Lower leg skin (tissue), 3 donors: ENCODE data around the gene GRM3.

ENCODE experiments used
- POLR2A ChIP-seq, 2 donors: fragments of 450-650 bp; IDR thresholded peaks; one replicate each; pipeline ENCODE4 v1.6.1; 2016 to 2017; ENCODE audit warnings: antibody characterized with exemption in 2 of 2, mild to moderate bottlenecking in 1 of 2, moderate library complexity in 1 of 2
- TF ChIP-seq, protein P1 (sequence below), 3 donors: fragments of 450-650 bp; IDR thresholded peaks; one replicate each; pipeline ENCODE4 v1.5.1; 2016; ENCODE audit warnings: antibody characterized with exemption in 3 of 3, mild to moderate bottlenecking in 3 of 3, moderate library complexity in 2 of 3

DNA sequence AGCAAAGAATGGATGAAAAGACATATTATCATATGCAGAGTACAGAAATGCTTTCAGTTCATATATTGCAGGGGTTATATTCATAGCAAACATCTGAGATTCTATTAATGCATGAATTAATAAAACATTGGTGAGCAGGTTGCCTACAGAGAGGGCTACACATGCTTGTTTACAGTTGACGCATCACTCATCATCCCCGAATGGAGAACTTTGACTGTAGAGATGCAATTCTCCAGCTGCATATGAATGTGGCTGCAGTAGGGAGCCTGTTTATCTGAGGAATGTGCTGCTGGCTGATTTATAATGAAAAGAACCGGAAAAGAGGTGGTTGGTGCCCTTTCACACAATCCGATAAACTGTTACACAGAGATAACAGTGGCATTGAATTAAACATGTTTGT, 116.5 kb downstream of the GRM3 start:
- TF ChIP-seq, protein P1, sequence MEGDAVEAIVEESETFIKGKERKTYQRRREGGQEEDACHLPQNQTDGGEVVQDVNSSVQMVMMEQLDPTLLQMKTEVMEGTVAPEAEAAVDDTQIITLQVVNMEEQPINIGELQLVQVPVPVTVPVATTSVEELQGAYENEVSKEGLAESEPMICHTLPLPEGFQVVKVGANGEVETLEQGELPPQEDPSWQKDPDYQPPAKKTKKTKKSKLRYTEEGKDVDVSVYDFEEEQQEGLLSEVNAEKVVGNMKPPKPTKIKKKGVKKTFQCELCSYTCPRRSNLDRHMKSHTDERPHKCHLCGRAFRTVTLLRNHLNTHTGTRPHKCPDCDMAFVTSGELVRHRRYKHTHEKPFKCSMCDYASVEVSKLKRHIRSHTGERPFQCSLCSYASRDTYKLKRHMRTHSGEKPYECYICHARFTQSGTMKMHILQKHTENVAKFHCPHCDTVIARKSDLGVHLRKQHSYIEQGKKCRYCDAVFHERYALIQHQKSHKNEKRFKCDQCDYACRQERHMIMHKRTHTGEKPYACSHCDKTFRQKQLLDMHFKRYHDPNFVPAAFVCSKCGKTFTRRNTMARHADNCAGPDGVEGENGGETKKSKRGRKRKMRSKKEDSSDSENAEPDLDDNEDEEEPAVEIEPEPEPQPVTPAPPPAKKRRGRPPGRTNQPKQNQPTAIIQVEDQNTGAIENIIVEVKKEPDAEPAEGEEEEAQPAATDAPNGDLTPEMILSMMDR (IDR thresholded peaks at IDR 0.05): no peak
- TF ChIP-seq POLR2A (IDR thresholded peaks at IDR 0.05): no peak
